ENCODE data around the gene LRRC41.
"Not testable (repeated sequence)": the region's sequence is repeated elsewhere in the genome, so short reads cannot be mapped to it uniquely, and the experiment has no call there.

The LRRC41 gene

DNA sequence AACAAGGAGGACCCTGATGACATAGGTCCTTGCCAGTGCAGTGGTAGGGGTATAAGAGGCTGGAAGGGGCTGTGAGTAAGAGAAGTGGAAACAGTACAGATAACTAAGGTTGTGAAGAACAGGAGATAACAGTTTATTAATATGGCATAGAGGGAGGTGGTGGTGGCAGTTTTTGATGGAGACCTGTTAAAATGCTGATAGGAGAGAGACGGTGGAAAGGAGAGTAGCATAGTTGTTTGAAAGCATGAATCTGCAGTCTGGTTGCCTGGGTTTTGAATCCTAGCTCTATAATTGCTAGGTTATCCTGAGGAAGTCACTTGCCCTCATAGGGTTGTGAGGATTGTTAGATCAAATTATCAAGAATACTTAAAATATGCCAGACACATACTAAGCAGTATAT is 19.4 kb downstream of the LRRC41 start:
- DNase-seq, result no peak

DNA sequence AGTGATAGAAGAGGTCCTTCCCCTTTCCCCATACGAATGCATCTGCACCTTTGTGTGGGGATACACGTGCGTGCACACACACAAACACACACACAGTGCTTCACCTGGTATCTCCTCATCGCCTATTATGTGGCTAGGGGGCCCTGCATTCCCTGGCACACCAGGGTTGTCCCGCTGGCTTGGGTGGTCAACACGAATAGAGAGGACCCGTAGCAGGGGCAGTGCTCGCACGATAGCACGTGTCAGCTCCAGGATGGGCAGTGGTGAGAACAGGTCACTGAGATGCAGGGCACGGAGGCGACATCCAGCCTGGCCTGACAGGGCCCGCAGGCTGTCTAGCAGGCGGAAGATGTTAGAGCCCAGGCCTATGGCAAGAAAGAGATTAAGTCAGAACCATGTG is 22.4 kb downstream of the LRRC41 start:
- DNase-seq, result no peak

DNA sequence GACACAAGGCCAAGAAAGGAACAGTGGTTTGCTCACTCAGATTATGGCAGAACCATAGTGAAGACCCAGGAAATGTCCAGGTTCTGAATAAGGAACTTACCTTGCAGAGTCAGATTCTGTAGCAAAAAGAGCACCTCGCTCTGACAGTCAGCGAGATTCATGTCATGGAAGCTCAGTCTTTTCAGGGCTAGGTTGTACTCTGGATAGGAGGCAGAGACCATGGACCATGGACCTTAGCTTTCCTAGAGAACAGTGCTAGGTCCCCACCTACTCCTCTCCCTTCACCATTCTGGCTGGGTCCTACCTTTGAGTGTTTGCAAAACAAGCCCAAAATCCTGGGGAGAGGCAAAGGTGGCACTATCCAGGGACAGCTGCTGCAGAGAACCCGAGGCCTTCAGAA is 23.3 kb downstream of the LRRC41 start:
- DNase-seq, result no peak

DNA sequence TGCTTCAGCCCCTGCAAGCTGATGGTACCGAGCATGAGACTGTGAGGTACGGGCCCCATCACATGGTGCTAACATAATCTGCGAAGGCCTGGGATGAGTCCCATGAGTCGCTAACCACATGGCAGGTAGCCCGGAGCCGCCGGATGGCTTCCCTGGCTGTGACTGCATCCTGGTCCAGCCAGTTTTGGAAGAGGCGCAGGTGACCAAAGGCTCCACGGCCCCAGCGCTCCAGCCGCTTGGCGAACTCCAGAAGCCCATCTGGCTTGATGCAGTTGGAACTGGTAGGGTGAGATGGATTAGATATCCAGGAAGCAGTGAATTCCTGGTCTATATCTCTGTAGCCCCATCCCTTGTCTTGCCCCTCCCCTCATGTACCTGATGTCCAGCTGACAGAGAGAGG is 24.6 kb downstream of the LRRC41 start:
- no peak for DNase-seq

DNA sequence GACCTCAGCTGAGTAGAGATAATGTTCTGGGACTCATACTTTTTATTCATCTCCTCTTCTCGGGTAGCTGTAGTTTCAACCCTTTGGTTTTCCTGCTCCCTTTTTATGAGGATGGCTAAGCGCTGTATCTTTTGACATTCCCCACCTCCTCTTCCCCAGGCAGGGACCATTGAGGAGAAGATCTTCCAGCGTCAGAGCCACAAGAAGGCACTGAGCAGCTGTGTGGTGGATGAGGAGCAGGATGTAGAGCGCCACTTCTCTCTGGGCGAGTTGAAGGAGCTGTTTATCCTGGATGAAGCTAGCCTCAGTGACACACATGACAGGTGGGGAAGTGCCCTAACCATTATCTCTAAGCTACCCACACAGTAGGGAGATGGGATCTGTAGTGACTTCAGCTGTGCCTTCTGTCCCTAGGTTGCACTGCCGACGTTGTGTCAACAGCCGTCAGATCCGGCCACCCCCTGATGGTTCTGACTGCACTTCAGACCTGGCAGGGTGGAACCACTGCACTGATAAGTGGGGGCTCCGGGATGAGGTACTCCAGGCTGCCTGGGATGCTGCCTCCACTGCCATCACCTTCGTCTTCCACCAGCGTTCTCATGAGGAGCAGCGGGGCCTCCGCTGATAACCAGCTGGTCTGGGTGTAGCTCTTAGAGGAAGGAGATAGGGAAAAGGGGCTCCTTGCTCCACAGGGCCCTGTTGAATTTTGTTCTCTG is 25.6 kb downstream of the LRRC41 start:
- DNase-seq, result no peak

DNA sequence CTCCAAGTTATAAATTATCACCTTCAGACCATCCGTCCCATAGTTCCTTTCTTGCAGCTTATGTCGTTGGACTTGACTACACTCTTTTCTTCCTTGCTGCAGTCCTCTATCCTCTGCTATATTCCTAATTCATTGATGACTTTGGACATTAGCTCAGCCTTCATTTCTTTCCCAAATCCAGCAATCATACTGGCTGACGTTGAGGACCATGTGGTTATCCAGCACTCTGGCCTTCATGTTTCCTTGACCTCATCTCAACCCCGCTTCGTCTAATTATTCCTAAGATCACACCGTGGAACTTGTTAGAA is 28.4 kb downstream of the LRRC41 start:
- no peak for DNase-seq

DNA sequence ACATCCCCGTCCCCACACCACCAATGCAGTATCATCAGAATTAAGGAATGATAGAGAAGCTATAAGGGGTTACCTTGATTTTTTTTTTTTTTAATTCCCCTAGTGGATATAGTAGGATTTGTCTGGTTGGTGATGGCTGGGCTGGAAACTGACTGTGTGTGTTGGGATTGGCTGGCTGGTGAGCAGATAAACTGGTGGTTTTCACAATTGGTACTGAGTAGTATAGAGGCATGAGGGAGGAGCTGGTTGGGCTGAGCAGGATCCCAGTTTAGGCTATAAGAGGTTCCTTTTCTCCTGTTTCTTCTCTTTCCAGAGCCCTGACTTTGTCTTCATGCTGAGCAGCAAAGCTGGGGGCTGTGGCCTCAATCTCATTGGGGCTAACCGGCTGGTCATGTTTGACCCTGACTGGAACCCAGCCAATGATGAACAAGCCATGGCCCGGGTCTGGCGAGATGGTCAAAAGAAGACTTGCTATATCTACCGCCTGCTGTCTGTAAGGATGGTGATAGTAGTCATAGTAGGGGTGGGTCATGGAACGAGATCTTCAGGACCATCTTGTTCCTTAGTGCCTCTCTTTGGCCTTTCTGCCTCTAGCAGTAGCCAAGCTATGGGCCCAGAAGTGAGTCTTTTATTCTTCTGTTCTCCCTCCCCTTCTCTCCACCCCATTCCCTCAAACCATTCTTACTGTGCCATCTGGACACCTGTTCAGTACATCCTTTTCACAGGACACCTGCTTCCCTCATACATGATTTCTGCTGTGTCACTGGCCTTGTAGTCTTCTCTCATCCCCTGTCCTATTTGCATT is 29.0 kb downstream of the LRRC41 start:
- DNase-seq, result no peak

DNA sequence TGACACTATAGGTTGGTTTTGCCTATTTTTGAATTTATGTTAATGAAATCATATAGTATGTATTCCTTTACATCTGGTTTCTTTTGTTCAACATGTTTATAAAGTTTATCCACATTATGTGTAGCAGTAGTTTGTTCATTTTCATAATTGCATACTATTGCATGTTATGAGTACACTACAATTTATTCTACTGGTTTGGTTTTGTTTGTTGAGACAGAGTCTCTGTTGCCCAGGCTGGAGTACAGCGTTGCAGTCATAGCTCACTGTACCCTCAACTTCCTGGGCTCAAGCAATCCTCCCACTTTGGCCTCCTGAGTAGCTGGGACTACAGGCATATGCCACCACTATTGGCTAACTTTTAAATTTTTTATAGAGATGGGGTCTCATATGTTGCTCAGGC is 34.8 kb downstream of the LRRC41 start:
- DNase-seq, result no peak

DNA sequence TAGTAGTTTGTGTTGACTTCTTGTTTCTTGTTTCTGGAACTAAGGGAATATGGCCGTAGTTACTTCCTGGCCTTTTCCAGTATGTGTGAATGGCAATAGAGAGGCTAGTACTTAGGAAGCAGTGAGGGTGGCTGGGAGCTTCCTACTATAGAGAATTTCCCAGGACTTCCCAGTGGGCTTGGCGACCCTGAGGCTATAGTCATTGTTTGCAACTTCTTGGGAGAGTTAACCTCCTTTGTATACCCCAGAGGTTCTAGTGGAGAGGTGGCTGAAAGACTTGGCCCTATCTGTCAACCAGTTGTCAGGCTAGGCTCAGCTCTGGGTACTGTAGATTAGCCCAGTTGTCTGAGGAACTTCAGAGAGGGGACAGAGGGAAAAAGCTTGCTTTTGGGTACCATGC is 40.3 kb downstream of the LRRC41 start:
- no peak for DNase-seq

DNA sequence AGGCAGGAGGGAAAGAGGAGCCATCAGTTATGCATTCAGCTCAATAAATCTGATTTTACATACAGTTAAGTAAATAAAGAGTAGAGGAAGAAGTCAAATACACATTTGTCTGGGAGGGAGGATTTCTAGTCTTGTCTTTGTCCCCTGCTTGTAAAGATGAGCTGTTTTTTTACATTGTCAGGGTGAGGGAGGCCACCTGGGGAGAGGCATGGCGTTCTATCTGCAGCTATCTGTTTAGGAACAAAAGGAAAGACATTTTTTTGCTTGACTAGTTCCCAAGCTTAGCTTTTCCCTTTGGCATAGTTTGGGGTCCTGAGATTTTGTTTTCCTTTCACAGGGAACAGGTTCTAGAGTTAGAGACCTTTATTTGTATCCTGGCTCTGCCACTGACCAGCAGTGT is 40.9 kb downstream of the LRRC41 start:
- DNase-seq, result no peak

DNA sequence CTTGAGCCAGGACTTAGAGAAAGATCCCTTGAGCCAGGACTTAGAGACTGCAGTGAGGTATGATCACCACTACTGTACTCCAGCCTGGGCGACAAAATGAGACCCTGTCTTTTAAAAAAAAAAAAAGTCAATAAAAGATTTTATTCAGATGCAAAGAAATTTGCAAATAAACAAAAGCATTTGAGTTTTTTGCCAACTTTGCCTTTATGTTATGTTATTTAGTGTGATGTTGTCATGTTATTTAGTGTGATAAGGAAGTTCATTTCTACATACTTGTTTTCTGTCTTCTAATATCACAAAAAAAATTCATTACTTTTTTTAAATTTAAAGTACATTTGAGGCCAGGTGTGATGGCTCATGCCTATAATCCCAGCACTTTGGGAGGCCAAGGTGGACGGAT is 46.9 kb downstream of the LRRC41 start:
- no peak for DNase-seq

DNA sequence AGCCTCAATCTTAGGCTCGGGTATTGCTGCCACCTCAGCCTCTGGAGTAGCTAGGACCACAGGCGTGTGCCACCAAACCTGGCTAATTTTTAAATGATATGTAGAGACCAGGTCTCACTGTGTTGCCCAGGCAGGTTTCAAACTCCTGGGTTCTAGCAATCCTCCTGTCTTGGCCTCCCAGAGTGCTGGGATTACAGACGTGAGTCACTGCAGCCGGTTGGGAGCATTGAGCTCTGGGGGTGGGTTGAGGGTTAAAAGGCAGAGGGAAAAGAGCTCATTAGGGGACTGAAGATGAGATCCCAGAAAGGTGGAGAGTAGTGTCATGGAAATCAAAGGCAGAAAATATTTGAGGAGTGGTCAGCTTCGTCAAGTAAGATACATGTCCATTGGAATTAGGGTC is 48.7 kb downstream of the LRRC41 start:
- no peak for DNase-seq

DNA sequence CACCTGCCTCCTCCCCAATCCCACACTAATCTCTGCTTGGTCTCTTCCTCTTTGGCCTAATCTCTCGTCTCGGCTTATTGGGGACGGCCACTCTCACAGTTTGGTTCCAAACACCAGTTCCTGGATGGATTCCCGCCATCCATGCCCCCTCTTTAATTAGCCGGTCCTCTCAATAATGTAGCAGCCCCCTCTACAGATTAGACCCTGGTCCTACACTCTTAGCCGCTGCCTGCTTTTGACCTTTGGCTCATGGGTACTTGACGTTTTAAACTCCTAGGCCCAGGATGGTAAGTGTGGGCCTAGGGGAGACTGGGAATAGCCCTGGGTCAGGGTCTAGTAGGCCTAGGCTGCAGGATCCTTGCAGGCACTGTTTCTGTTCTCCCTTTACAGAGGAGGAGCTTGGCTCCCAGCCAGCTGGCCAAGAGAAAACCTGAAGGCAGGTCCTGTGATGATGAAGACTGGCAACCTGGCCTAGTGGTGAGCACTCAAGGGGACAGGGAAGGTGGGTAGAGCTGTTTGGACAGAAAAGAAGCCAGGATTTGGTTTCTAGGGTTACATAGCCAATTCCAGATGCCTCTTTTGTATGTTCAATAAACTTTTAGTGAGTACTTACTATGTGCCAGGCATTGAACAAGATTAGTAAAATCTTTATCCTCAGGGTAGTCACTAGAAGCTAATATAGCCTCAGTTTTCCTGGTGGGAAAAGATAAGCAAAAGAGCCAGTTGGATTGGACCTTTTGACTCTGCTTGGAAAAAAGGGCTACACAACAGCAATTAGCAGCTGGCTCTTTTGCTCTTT is 55.1 kb downstream of the LRRC41 start:
- DNase-seq, result peak; percentile 33

DNA sequence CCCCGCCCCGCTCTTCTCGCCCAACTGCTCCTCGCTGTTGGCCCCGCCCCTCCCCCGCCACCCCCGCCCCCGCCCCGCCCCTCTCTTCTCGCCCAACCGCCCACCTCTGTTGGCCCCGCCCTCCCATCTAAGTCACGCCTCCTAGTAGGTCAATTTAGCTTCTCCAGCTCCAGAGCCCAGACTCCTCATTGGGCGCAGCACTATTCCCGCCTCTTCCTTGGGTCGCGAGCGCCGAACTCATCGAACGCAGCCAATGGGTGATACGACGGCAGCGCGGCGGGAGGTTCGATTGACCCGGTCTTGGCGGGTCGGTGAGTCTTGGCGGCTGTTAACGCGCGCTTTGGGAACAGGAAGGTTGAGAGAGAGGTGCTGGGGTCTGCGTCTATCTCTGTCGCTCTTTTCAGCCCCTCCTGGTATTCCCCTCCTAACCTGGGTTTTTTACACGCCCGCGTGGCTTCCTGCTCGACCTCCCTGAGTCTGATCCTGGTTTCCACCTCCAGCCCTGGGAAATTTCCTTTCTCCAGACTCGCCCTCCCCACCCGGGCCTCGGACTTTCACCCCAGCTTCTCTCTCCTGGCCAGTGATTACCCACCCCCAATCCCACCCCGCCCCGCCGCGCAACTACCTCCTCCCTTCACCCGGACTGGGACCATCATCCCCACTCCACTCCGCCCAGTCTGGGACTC is 55.8 kb downstream of the LRRC41 start, which contains the start of gene RAD54L:
RAD54L (plus strand) TSS at position 328 of the 686 bp plus-strand sequence. CDS start 643 bp downstream, outside the sequence.
- DNase-seq, result peak; percentile 99

DNA sequence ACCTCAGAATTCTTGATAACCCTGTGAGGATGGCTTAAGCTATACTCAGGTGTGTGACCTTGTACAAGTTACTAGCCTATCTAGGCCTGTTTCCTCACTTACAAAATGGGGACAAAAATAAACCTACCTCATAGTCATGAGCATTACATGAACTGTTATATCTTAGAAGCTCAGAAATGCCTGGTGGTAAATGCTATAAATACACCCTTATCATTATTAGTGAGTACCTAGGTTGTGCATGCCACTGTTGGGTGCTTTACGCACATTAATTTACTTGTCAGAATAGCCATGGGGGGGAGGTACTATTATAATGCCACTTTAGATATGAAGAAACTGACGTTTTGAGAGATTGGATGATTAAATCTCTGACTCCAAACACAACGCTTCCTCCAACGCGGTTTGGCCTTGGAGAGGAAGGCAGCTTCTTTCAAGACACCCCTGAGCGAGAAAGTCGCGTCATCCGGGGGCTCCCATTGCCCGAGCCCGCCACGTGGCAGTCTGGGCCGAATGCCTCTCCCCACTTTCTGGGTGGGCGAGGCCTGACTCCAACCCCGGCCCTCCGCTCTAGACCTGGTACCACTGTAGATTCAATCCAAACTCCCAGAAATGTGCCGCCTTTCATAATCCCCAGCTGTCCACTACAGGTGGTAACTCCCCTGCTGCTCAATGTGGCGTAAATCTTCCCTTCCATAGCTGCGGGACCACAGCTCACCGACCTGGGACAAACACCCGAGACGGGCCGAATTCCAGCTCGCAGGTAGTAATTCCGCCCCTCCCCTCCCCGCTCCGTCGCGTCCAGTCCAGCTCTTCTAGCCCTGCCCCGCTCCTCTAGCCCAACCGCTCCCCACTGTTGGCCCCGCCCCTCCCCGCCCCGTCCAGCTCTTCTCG is 56.6 kb downstream of the LRRC41 start:
- DNase-seq, result peak; percentile 59

DNA sequence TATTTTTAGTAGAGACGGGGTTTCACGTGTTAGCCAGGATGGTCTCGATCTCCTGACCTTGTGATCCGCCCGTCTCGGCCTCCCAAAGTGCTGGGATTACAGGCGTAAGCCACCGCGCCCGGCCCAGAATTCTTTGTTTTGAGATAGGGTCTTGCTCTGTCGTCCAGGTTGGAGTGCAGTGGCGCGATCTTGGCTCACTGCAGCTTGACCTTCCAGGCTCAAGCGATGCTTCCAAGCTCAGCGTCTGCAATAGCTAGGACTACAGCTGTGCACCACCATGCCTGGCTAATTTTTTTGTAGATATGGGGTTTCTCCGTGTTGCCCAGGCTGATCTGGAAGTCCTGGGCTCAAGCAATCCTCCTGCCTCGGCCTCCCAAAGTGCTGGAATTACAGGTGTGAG is 57.3 kb downstream of the LRRC41 start:
- not testable (repeated sequence) for DNase-seq

DNA sequence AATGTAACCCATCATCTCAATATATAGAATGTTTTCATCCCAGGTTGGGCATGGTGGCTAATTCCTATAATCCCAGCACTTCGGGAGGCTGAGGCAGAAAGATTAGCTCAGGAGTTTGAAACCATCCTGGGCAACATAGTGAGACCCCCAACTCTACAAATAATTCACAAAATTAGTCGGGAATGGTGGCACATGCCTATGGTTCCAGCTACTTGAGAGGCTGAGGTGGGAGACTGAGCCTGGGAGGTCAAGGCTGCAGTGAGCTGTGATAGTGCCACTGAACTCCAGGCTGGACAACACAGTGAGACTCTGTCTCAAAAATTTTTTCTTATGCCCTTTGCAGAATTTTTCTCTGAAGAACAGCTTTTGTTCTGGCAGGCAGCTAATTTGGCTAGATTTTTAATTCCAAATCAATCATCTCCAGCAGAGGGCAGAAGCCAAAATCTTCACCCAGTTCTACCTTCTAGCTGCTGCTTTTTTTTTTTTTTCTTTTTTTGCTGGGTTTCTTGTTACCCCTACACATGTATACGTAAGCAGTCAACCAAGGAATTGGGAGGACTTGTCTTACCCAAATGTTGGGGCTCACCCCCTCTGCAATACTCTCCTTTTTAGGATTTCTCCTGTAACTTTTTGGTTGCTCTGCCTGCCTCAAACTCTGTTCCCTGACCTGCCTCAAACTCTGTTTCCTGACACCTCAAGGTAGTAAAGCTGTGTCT is 58.6 kb downstream of the LRRC41 start:
- peak; percentile 36 for DNase-seq

DNA sequence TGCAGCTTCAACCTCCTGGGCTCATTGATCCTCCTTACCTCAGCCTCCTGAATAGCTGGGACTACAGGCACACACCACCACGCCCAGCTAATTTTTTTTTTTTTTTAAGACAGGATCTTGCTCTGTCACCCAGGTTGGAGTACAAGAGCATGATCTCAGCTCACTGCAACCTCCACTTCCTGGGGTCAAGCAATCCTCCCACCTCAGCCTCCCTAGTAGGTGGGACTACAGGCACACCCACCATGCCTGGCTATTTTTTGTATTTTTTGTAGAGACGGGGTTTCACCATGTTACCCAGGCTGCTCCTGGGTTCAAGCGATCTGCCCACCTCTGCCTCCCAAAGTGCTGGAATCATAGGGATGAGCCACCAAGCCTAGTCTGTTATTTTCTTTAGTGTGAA is 59.6 kb downstream of the LRRC41 start:
- DNase-seq, result not testable (repeated sequence)

DNA sequence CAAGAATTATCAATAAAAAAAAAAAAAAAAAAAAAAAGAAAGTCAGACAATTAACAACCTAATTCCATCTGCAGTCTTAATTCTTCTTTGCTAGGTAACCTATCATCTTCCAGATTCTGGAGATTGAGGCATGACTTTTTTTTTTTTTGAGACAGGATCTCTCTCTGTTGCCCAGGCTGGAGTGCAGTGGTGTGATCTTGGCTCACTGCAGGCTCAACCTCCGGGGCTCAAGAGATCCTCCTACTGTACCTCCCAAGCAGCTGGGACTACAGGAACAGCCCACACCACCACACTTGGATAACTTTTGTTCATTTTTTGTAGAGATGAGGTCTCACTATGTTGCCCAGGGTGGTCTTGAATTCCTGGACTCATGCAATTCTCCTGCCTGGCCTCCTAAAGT is 60.5 kb downstream of the LRRC41 start:
- no peak for DNase-seq

DNA sequence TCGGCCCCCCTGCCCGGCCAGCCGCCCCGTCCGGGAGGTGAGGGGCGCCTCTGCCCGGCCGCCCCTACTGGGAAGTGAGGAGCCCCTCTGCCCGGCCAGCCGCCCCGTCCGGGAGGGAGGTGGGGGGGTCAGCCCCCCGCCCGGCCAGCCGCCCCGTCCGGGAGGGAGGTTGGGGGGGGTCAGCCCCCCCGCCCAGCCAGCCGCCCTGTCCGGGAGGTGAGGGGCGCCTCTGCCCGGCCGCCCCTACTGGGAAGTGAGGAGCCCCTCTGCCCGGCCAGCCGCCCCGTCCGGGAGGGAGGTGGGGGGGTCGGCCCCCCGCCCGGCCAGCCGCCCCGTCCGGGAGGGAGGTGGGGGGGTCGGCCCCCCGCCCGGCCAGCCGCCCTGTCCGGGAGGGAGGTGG is 61.7 kb downstream of the LRRC41 start:
- DNase-seq, result not testable (repeated sequence)

DNA sequence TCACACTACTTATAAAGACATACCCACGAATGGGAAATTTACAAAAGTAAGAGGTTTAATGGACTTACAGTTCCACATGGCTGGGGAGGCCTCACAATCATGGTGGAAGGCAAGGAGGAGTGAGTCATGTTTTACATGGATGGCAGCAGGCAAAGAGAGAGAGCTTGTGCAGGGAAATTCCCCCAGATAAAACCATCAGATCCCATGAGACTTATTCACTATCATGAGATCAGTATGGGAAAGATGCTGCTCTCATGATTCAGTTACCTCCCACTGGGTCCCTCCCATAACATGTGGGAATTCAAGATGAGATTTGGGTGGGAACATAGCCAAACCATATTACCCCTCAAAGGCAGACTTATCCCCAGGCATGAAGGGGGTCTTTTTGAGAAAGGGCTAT is 64.6 kb downstream of the LRRC41 start:
- DNase-seq, result not testable (repeated sequence)
